ENCODE data around the gene GNG13. TPM values are rescaled to one million over a fixed set of nuclear protein-coding genes. Genes with fewer than 3 reads are reported as not detected.

Gene GNG13
- total and polyA plus RNA-seq, 2 donors (not counting 3 experiments of a cell fraction or from before 2014, with no cell fraction given): not detected

GRCh38 chr16:788399-789126 lies 12.0 kb downstream of the GNG13 start, which contains the start of gene CHTF18:
CHTF18 (plus strand) TSS chr16:788620; CDS start chr16:788685, 65 bp downstream.
- no peaks in the 10 kb centered on the region for H3K9me1 ChIP-seq (replicated peaks; ENCODE audit: control insufficient read depth, extremely low read depth, insufficient read depth, low read length)
- H3K27ac ChIP-seq (ENCODE audit: insufficient read depth, low read depth, low read length): peak within 1 kb of the TSS; percentile 38
- dilution Hi-C loops (cut with MboI; ENCODE audit: extremely low pct_ligation_motif_present, low sequenced_read_pairs): no loop called here
- peak within 1 kb of the TSS; percentile 90 for H2AFZ ChIP-seq (ENCODE audit: low read depth, low read length)
- TSS peak; percentile 51 for BruUV-seq (replicated peaks)
- peak; percentile 75 for FAIRE-seq
- H3K4me2 ChIP-seq (ENCODE audit: insufficient read depth, low read length): peak within 1 kb of the TSS; percentile 67
- TF ChIP-seq JUN (IDR thresholded peaks at IDR 0.05; ENCODE audit: borderline replicate concordance, insufficient read depth, insufficient read length, low read depth): no peak
- peak; percentile 9 for TF ChIP-seq POLR2AphosphoS5 (IDR thresholded peaks at IDR 0.05; ENCODE audit: insufficient read depth, low read depth, low read length)
- ChIA-PET POLR2A (interaction anchor here (0.5 to 1.0 kb wide), 2 partner anchors 12 to 301 kb away, joined by 4 to 6 read pairs; no protein-coding TSS in a partner anchor), CTCF (interaction anchor here (0.9 to 1.3 kb wide), 10 partner anchors 43 to 268 kb away, joined by 3 to 19 read pairs (median 4); partner anchors contain the start of genes CIAO3 and METRN)
- H3K79me2 ChIP-seq (ENCODE audit: control insufficient read depth, insufficient read depth, low read length): peaks cover 26% of the 10 kb centered on the region
- peaks cover 13% of the 10 kb centered on the region for H3K4me1 ChIP-seq (ENCODE audit: control insufficient read depth, extremely low read depth, insufficient read depth, low read length)
- peak; percentile 91 for DNase-seq (ENCODE audit: low read depth, low spot score)
- peaks cover 2 to 6% of the 10 kb centered on the region in 2 experiments for H3K36me3 ChIP-seq (ENCODE audit: control insufficient read depth in 2 of 2, extremely low read depth in 1 of 2, insufficient read depth in 2 of 2, low read length in 2 of 2)
- peak within 1 kb of the TSS; percentile 80 for H3K9ac ChIP-seq (replicated peaks; ENCODE audit: extremely low read depth, insufficient read depth, low read length)
- H3K4me3 ChIP-seq (replicated peaks in 1 of 3; ENCODE audit: insufficient read depth in 1 of 3, low read depth in 1 of 3, low read length in 3 of 3): peak within 1 kb of the TSS; percentile 75 to 92 (median 76)
- H3K27me3 ChIP-seq (ENCODE audit: control insufficient read depth in 2 of 2, insufficient read depth in 2 of 2, low read length in 2 of 2): no peaks in the 10 kb centered on the region
- intact Hi-C loops (cut with micrococcal nuclease): loop anchor here (1.0 to 5.0 kb wide), 2 partner anchors 19 to 46 kb away; partner anchors contain the start of gene CIAO3
- H3K9me3 ChIP-seq (replicated peaks; ENCODE audit: control insufficient read depth, insufficient read depth, low read length): no peaks in the 10 kb centered on the region
- H4K20me1 ChIP-seq (replicated peaks; ENCODE audit: control insufficient read depth, extremely low read depth, insufficient read depth, low read length): no peaks in the 10 kb centered on the region

- TF ChIP-seq FOS (IDR thresholded peaks at IDR 0.05; ENCODE audit: borderline replicate concordance, insufficient read depth, low read length) (no peak), GATA2 (IDR thresholded peaks at IDR 0.05; ENCODE audit: insufficient read depth, insufficient read length, low read depth, low read length) (no peak), POLR2A (IDR thresholded peaks at IDR 0.05; ENCODE audit: low read depth, low read length) (peak; percentile 77)
- peak within 1 kb of the TSS; percentile 75 to 92 (median 76) for H3K4me3 ChIP-seq (replicated peaks in 1 of 3; ENCODE audit: insufficient read depth in 1 of 3, low read depth in 1 of 3, low read length in 3 of 3)
- H3K4me1 ChIP-seq (ENCODE audit: control insufficient read depth, extremely low read depth, insufficient read depth, low read length): peaks cover 13% of the 10 kb centered on the region
- no peaks in the 10 kb centered on the region for H3K9me1 ChIP-seq (replicated peaks; ENCODE audit: control insufficient read depth, extremely low read depth, insufficient read depth, low read length)
- DNase-seq (ENCODE audit: low read depth, low spot score) (peak; percentile 49), FAIRE-seq (no peak)
- CTCF ChIA-PET: interaction anchor here (0.9 to 1.3 kb wide), 10 partner anchors 42 to 269 kb away, joined by 3 to 19 read pairs (median 4); partner anchors contain the start of genes CIAO3 and METRN
- H2AFZ ChIP-seq (ENCODE audit: low read depth, low read length): peak within 1 kb of the TSS; percentile 90
- H3K27ac ChIP-seq (ENCODE audit: insufficient read depth, low read depth, low read length): peak within 1 kb of the TSS; percentile 38
- H3K79me2 ChIP-seq (ENCODE audit: control insufficient read depth, insufficient read depth, low read length): peaks cover 26% of the 10 kb centered on the region
- POLR2A ChIA-PET: interaction anchor here (1.0 kb wide), 1 partner anchor 12 kb away, joined by 4 read pairs; no protein-coding TSS in a partner anchor
- peak within 1 kb of the TSS; percentile 67 for H3K4me2 ChIP-seq (ENCODE audit: insufficient read depth, low read length)
- dilution Hi-C loops (cut with MboI; ENCODE audit: extremely low pct_ligation_motif_present, low sequenced_read_pairs): no loop called here
- H3K9me3 ChIP-seq (replicated peaks; ENCODE audit: control insufficient read depth, insufficient read depth, low read length): no peaks in the 10 kb centered on the region
- peak within 1 kb of the TSS; percentile 80 for H3K9ac ChIP-seq (replicated peaks; ENCODE audit: extremely low read depth, insufficient read depth, low read length)
- no peaks in the 10 kb centered on the region for H3K27me3 ChIP-seq (ENCODE audit: control insufficient read depth in 2 of 2, insufficient read depth in 2 of 2, low read length in 2 of 2)
- BruUV-seq (replicated peaks): no TSS peak
- intact Hi-C loops (cut with micrococcal nuclease): loop anchor here (1.0 to 5.0 kb wide), 2 partner anchors 19 to 46 kb away; partner anchors contain the start of gene CIAO3
- peaks cover 2 to 6% of the 10 kb centered on the region in 2 experiments for H3K36me3 ChIP-seq (ENCODE audit: control insufficient read depth in 2 of 2, extremely low read depth in 1 of 2, insufficient read depth in 2 of 2, low read length in 2 of 2)
- no peaks in the 10 kb centered on the region for H4K20me1 ChIP-seq (replicated peaks; ENCODE audit: control insufficient read depth, extremely low read depth, insufficient read depth, low read length)
Observed at GRCh38 chr16:787978-788398, 12.5 kb downstream of the GNG13 start, which contains the start of gene RPUSD1. RPUSD1 (minus strand) TSS chr16:788381; CDS start chr16:787737, 644 bp downstream.
